Non-pigmented ciliary epithelial cell (primary cell): ENCODE measurements around the gene ALOX12.
"Not testable (repeated sequence)": the region's sequence is repeated elsewhere in the genome, so short reads cannot be mapped to it uniquely, and the experiment has no call there.

Source experiments
- DNase-seq: peaks from one replicate; pipeline ENCODE4 v3.0.0-alpha.2; 2010; ENCODE audit warnings: low read depth

The ALOX12 gene

GRCh38 chr17:6995500-6996255 is at the start of gene ALOX12:
Gene ALOX12 (plus strand): TSS chr17:6996049. CDS start chr17:6996118, 69 bp downstream.
- DNase-seq, result no peak

- DNase-seq, result no peak
These were observed 48.1 kb upstream of the ALOX12 start for GRCh38 chr17:6947745-6948144.

DNA sequence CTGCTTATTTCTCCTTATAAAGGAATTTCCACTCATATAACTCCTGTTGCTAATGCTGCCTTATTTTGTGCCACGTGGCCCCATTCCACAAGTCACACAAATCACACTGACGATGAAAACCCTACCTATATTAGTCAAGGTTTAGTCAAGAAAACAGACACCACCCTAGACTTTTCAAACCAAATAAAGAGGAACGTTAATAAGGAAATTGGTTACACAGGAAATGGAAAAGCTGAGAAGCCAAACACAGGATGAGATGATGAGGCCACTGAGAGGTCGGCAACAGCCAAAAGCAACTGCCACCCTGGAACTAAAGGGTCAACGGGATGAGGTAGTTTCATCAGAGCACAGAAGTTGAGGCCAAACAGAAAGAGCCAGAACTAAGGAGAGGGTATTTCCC is 47.3 kb upstream of the ALOX12 start:
- DNase-seq, result no peak

DNA sequence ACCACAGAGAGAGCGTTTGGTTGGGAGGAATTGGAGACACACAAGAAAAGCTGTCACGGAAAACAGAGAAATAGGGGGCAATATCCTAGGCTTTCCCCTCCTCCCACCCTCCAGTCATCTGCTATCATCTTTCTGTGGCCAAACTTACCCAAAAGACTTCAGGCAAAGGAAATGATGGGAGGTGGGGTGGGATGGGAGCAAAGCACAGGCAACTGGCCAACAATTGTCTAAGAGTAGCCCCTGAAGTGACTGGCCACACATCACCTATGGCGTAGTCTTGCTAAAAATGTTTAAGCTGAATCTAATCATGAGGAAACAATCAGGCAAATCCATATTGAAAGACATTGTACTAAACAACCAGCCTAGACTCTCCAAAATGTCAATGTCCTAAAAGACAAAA is 46.9 kb upstream of the ALOX12 start:
- no peak for DNase-seq

DNA sequence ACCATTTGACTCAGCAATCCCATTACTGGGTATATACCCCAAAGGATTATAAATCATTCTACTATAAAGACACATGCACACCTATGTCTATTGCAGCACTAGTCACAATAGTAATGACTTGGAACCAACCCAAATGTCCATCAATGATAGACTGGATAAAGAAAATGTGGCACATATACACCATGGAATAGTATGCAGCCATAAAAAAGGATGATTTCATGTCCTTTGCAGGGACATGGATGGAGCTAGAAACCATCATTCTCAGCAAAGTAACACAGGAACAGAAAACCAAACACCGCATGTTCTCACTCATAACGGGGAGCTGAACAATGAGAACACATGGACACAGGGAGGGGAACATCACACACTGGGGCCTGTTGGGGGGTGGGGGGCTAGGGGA is 44.9 kb upstream of the ALOX12 start:
- DNase-seq, result not testable (repeated sequence)

GRCh38 chr17:6953689-6954088 is 42.2 kb upstream of the ALOX12 start:
- DNase-seq, result no peak

DNA sequence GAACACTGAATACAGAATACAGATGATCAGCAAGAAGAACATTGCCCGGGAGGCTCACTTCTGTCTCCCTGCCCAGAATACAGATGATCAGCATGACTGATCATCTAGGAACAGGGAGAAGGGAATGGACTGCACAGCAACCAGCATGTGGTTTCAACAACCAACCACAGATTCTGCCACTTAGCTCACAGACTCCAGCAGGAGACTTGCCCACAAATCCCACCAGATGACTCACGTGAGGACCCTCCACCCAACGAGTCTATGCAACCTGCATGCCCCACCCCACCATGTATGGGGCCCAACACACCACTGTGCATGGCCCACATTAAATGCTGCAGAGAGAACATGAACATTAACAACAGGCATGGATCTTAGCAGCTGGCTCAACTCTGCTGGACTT is 36.1 kb upstream of the ALOX12 start:
- DNase-seq, result no peak

- DNase-seq, result no peak
These were observed 26.5 kb upstream of the ALOX12 start for GRCh38 chr17:6969323-6969726.

- DNase-seq, result no peak
These were observed 24.9 kb upstream of the ALOX12 start for GRCh38 chr17:6970992-6971391.

DNA sequence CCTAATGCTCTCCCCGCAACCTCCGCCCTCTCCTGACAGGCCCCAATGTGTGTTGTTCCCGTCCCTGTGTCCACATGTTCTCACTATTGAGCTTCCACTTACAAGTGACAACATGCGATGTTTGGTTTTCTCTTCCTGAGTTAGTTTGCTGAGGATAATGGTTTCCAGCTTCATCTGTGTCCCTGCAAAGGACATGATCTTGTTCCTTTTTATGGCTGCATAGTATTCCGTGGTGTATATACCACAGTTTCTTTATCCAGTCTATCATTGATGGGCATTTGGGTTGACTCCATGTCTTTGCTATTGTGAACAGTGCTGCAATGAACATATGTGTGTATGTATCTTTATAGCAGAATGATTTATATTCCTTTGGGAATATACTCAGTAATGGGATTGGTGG is 16.4 kb upstream of the ALOX12 start:
- not testable (repeated sequence) for DNase-seq

DNA sequence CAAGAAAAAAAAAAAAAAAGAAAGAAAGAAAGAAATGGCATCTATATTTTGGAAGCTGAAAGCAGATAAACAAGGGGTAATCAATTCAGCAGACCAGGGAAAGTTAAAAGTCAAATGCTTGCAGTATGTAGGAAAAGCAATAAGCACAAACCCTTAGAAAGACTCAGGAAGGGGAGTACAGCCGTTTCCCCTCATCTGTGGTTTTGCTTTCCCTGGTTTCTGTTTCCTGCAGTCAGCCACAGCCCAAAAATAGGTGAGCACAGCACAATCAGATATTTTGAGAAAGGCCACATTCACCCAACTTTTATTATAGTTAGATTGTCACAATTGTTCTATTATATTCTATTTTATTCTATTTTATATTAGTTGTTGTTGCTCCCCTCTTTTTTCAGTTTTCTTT is 14.4 kb upstream of the ALOX12 start:
- no peak for DNase-seq

DNA sequence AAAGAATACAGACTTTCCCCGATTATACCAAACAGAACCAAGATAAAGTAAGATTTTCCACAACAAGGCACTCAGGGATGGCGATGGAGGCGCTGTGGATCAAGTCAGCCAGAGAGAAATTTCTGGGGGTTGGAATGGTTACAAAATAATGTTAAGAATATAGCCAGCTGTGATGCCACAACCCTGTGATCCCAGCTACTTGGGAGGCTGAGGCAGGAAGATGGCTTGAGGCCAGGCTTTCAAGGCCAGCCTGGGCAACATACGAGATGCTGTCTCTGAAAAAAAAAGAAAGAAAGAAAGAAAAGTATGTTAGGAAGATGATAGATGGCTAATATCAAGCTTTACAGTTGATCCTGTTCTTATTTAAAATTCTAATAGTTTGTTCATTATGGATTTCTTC is 10.6 kb upstream of the ALOX12 start:
- DNase-seq, result no peak

DNA sequence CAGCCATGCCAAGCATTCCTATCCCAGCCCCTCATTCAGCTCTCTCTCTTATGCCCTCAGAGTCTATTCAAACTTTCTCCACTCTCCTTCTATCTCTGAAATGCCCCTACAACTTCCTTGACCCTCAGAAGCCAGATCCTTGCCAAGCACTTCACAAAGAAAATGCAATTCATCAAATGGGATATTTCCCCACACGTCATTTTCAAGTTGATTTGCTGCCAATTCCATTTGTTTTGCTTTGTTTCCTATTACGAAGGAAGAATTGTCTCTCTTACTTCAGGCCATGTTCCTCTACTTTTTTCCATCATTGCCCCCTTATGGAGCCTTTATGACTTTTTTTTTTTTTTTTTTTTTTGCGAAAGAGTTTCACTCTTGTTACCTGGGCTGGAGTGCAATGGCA is 9.2 kb upstream of the ALOX12 start:
- no peak for DNase-seq

DNA sequence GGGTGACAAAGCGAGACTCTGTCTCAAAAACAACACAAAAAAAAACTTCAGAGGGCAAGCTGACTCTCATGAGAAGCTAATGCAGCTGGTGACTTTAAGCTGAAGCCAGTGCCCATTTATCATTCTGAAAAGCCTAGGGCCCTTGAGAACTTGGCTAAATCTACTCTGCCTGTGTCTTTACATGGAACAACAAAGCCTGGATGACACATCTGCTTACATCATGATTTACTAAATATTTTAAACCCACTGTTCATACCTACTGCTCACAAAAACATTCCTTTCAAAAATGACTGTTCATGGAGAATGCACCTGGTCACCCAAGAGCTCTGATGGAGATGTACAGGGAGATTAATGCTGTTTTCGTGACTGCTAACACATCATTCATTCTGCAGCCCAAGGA is 6.1 kb upstream of the ALOX12 start:
- no peak for DNase-seq

DNA sequence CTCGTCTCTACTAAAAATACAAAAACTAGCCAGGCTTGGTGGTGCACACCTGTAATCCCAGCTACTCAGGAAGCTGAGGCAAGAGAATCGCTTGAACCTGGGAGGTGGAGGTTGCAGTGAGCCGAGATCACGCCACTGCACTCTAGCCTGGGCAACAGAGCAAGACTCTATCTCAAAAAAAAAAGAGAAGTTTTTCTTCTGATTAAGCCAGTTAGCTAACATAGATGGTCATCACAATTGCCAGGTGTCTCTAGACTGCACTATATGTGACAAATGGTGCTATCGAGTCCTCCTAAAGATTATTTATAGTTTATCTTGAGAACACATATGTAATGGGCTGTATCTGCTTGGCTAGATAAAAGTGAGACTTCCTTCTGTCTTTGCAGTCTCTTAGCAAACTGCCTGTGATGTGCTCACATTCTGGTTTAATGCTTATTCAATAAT is 2.2 kb upstream of the ALOX12 start:
- DNase-seq, result not testable (repeated sequence)

GRCh38 chr17:6994118-6994598 is 1.7 kb upstream of the ALOX12 start:
- no peak for DNase-seq

GRCh38 chr17:6994666-6995256 is 1.1 kb upstream of the ALOX12 start:
- no peak for DNase-seq

DNA sequence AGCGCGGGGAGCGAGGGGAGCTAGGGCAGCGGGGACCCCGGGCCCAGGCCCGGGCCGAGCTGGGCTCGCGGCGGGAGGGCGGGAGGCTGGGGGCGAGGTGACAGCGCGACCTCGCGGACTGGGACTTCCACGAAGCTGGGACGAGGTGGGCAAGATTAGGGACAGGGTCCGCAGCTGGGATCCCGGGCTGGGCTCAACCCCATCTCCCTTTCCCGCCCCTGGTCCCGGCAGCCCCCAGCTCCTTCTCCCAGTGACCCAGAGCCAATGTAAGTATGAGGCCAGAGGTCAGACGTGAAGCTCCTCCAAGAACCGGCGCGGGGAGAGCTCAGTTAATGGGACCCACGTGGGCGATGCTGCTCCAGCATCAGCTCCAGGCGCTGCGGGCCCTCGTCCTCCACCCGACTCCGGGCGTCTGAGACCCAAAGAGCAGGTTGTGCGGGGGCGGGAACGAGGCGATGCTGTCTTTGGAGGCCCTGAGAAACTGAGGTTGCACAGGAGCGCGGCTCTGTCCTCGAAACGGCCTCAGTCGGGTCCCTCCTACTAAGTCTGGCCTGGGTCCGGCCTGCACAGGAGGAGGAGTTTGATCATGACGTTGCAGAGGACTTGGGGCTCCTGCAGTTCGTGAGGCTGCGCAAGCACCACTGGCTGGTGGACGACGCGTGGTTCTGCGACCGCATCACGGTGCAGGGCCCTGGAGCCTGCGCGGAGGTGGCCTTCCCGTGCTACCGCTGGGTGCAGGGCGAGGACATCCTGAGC is 585 bp downstream of the ALOX12 start:
- no peak for DNase-seq

DNA sequence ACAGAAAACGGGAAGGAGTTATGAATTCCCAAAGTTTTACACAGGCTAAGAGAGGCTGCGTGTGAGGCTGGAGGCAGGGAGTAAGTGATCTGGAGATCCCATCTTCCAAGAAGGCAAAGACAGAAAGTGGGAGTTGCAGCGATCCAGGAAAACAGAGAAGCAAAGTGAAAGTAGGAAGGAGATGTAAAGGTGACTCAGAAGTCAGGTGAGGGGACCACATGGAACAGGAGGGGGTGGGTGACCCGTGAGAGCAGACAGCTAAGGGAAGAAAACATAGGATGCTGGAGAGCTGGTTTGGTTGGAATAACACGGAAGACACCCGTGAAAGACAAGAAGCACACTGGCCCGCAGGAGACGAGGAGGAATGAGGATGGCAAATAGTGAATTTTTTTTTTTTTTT is 1.3 kb downstream of the ALOX12 start:
- no peak for DNase-seq

- no peak for DNase-seq
These were observed 3.1 kb downstream of the ALOX12 start for GRCh38 chr17:6998855-6999508.

DNA sequence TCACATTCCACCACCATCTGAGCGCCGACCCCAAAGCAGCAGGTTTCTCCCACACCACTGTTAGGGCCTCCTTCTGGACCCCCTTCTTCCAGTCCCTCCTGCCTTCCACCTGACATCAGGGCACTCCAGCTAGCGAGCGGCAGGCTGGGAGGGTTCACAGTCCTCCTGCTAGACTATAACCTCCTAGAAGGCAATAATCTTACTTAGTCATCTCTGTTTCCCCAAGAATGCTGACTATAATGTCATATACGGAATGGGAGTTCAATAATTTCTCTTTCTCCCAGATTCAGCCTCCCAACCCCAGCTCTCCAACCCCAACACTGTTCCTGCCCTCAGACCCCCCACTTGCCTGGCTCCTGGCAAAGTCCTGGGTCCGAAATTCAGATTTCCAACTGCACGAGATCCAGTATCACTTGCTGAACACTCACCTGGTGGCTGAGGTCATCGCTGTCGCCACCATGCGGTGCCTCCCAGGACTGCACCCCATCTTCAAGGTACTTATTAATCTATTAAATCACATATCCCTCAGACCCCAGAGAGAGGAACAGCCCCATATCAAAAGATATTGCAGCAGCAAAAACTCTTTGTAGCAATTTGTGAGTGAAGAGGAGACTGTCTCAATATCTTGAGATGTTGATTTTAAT is 5.6 kb downstream of the ALOX12 start:
- no peak for DNase-seq
